Mammary epithelial cell (primary cell): ENCODE results near the gene CCRL2.

ENCODE experiments used
- CTCF ChIP-seq, 2 donors: IDR thresholded peaks in 1 of 2; conservative IDR thresholded peaks in 1 of 2; 2 replicates each; pipeline ENCODE4 v1.5.1; 2011 to 2012; ENCODE audit warnings: inconsistent platforms in 2 of 2, low read length in 2 of 2, mild to moderate bottlenecking in 2 of 2, control low read depth in 1 of 2, low read depth in 1 of 2; ENCODE audit not compliant: insufficient read depth in 1 of 2; ENCODE audit errors: extremely low read depth in 1 of 2
- EZH2 ChIP-seq: IDR thresholded peaks from 2 replicates; pipeline ENCODE4 v1.6.1; 2012; ENCODE audit warnings: low read length, inconsistent platforms, borderline replicate concordance

DNA sequence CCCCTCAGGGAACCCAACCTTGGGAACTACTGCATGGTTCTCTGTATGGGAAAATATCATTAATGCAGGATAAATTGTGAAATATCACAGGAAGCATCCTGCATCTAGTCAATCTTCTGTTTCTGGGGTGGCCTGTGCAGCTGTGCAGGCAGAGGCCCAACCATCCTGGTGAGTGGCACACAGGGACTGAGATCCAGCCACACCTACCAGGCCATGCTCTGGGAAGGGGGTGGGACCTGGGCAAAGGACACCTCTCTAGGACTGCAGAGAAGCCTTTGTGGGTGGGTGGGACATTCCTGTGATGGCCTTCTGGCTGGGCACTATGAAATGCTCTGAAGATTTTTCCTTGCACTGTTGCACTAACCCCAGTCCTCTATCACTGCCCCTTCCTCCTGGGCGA is 26.8 kb downstream of the CCRL2 start:
- TF ChIP-seq EZH2 (no peak), CTCF (conservative IDR thresholded peaks at IDR 0.05 in 1 of 2, IDR thresholded peaks at IDR 0.05 in 1 of 2; ENCODE audit: extremely low read depth in 1 of 2, insufficient read depth in 1 of 2, low read depth in 1 of 2, low read length in 2 of 2) (no peak)
